Uterus (tissue), 2 donors: Measurements from ENCODE around the gene MAP3K8.

Source experiments
- POLR2A ChIP-seq, 2 donors: fragments of 450-650 bp; IDR thresholded peaks; one replicate each; pipeline ENCODE4 v1.6.1; 2016; ENCODE audit warnings: antibody characterized with exemption in 2 of 2, mild to moderate bottlenecking in 1 of 2, moderate library complexity in 1 of 2
- TF ChIP-seq, protein P1 (sequence below), 4 experiments: fragments of 200-600 bp in 2 of 4; fragments of 450-650 bp in 2 of 4; sonication (generic) in 2 of 4; IDR thresholded peaks; one replicate each; pipeline ENCODE4 v1.5.1; 2016 to 2019; ENCODE audit warnings: antibody characterized with exemption in 4 of 4, mild to moderate bottlenecking in 2 of 4, moderate library complexity in 1 of 4

DNA sequence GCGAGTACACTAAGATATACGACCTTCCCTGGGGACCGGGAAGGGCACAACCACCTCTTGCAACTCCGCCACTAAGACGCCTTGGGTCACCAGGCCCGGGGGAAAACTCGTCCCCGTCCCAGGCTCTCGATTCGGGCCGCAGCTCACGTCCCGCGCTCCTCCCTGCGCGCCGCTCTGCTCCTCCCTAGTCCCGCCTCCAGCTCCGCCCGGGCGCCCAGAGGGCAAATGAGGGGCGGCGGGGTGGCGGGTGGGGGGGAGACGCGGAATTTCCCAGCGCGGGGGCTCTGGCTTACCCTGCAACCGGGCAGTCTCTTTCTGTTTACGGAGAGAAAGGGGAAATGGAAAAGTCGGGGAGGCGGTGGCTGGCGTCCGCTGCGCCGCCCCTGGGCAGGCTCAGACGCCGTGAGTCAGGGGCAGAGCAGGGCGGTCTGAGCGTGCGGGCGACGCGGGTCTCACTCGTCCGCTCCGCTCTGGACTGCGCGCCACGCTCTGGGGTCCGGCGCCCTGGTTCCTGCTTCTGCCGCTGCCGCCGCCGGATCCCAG is at the start of gene MAP3K8:
- TF ChIP-seq, protein P1, sequence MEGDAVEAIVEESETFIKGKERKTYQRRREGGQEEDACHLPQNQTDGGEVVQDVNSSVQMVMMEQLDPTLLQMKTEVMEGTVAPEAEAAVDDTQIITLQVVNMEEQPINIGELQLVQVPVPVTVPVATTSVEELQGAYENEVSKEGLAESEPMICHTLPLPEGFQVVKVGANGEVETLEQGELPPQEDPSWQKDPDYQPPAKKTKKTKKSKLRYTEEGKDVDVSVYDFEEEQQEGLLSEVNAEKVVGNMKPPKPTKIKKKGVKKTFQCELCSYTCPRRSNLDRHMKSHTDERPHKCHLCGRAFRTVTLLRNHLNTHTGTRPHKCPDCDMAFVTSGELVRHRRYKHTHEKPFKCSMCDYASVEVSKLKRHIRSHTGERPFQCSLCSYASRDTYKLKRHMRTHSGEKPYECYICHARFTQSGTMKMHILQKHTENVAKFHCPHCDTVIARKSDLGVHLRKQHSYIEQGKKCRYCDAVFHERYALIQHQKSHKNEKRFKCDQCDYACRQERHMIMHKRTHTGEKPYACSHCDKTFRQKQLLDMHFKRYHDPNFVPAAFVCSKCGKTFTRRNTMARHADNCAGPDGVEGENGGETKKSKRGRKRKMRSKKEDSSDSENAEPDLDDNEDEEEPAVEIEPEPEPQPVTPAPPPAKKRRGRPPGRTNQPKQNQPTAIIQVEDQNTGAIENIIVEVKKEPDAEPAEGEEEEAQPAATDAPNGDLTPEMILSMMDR (IDR thresholded peaks at IDR 0.05): peak in 1 of 4 experiments; percentile 13
- TF ChIP-seq POLR2A (IDR thresholded peaks at IDR 0.05): peak; percentile 70 to 72
